NCI-H748 (cell line): Measurements from ENCODE around the gene SH3RF3.
A peak's percentile ranks its signal among the peaks of the same experiment; 100 is the strongest.

Source experiments
- DNase-seq: peaks from one replicate; lab custom pipeline; 2025; ENCODE audit not compliant: unreplicated experiment; lab: John Stamatoyannopoulos, UW

The SH3RF3 gene

GRCh38 chr2:109405873-109406272, 276.9 kb downstream of the SH3RF3 start:
- no peak for DNase-seq

DNA sequence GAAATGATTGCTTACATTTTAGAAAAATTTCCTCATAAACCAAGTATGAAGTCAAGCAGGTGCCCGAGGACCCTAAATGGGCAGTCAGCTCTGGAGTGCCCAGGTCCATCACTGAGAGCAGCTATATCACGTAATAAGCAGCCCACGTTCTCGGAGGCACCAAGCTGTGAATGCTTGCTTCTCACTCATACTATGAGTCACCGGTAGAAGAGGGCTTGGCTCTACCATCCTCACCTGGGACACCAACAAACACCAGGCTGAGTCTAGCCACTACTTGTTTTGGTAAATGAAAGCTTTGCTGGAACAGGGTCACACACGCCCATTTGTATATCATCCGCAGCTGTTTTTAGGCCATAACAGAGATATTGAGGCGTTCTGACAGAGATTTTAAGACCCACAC, 277.3 kb downstream of the SH3RF3 start:
- no peak for DNase-seq

GRCh38 chr2:109407276-109408042, 278.5 kb downstream of the SH3RF3 start:
- DNase-seq: no peak

- DNase-seq: no peak
Observed at GRCh38 chr2:109408043-109408335, 279.0 kb downstream of the SH3RF3 start.

DNA sequence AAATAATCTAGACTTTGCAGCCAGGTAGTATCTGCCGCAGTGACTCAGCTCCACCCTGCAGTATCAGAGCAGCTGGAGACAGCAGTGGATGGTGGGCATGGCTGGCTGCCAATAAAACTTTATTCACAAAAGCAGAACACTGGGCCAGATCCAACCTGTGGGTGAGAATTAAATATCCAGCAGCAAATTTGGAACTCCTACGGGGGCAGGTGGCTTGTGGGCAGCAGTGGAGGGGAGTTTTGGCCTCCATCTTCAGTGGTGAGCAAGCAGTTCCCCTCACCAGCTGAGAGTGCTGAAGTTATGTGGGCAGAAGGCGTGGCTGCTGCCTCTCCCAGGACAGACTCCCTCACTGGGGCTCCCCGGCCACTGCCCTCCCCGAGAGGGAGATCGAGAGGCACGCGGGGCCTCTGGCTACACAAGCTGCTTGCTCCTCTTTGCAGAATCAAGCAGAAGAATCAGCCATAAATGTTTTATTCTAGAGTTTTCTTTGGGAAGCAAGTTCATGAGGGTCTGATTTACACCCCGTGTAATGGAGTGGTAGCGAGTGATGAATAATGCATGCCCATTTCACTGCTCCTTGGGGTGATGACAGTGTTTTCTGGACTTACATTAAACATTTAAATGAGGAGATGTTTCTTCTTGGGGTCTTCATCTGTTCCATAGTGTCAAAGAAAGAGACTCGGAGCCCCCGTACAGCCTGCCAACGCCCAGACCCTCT, 280.5 kb downstream of the SH3RF3 start:
- no peak for DNase-seq

DNA sequence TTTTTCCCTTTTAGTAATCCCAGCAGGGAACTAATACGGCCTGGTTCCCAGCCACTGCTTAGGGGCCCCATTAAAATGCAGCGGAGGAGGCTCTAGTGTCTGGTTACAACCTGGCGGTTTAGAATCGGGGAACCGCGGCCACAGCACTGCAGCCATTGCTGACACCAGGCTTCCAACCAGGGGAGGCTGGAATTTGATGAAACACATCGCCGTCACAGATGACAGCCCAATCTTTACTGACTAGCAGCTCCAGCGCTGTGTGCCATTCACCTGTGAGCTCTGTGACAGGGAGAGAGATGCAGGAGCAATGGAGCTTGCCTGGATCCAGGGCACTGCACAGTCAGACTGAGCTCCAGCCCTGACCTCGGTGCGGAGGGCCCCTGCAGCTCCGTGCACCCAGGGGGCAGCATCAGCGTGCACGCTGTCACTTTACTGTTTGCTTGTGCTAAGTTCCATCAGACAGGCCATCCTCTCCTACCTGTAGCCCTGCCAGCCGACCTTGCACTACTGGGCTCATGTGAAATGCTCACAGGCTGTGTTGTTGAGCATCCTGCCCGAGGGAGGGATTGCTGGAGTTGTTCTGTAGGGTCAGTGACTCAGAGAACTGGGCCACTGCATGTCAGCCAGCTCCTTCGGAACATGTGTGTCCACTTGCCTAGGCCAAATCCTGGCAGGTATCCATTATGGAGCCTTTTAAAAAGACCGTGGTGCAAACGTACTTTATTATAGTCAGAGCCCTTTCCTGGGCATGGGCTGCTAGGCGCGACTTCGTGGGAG, 281.2 kb downstream of the SH3RF3 start:
- peak; percentile 15 for DNase-seq

DNA sequence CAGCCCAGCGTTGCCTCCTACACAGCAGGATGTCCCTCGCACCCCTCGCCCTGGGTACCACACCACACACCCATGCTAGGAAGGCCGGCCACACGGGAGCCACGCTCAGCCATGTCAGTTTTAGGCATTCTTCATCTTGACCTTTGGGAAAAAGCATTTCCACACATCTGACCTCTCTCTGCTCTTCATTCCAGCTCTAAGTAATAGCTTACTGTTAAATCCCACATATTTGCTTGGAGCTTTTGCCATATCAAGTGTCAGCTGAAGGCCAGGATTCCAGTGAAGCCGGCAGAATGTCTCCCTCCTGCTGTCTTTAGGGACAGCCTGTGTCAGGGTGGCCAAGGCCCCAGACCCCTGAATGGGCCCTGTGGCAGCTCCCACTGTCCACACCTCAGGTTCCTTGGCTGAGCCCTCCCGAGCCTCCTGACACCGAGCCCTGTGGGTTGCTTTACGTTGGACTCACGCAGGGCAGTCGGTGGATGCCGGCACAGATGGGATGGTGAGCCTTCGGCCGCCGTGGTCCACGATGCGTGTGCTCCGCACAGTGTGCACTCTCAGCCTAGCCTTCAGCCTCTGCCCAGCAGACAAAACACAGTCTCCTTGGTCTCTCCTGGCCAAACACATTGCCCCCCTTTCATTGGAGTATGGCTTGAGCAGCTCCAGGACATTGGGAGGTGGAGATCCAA, 282.8 kb downstream of the SH3RF3 start:
- DNase-seq: no peak

GRCh38 chr2:109415581-109416013, 286.6 kb downstream of the SH3RF3 start:
- DNase-seq: no peak

GRCh38 chr2:109417701-109418335, 288.8 kb downstream of the SH3RF3 start:
- DNase-seq: no peak

GRCh38 chr2:109418716-109419115, 289.7 kb downstream of the SH3RF3 start:
- DNase-seq: no peak

DNA sequence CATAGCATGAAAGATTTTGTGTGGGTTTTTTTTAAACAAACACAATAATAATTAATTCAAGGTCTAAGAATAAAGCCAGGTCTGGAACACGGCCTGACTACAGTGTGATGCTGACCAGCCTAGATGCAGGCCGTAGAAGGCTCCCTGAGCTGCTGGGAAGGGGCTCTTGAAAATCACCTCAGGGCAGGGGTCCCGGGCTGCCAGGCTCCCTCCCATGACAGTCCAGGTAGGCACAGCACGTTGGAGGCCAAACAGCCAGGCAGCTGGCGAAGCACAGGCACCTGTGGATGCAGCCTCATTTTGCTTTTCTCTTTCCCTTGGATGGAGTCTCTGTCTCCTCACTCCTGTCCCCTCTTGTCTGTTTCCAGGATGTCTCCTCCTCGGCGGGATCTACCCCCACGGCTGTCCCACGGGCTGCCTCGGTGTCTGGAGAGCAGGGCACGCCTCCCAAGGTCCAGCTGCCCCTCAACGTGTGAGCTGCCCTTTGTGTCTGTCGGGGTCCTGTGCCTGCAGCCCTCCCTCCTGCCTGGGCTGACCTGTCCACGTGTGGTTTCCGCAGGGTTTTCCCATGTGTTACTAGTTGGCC, 290.3 kb downstream of the SH3RF3 start:
- no peak for DNase-seq

DNA sequence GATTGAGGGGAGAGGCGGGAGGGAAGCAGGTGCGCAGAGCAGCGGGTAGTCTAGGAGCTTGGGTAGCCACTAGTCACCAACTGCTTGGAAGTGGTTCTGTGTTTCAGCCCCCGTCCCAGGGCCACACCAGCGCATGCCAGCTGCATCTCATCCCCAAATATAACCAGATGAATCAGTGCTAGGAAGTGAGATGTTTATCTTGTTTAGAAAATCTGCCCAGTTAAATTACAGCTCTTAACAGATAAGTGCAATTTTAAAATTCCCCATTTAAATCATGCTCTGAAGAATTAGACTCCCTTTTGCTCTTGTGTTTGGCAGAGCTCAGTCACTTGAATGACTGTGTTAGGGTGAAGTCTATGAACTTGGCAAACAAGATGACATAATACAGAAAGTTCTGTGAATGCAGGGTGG, 291.0 kb downstream of the SH3RF3 start:
- DNase-seq: no peak

DNA sequence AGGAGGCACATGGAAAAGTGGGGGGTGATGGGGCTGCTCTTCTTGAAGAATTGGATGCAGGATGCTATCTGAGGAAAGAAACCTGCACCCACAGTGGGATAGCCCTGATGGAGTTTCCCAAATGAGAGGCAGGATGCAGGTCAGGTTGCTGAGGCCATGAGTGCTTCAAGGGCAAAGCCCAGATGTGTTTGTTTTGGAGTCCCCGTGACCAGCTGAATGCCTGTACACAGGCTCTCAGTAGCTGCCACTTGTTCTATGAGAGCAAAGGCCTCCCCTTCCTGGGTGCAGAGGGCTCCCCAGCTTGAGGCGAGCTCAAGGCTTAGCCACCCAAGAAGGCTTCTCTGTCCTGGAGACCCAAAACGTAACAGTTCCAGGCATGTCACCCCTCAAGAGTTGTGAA, 292.1 kb downstream of the SH3RF3 start:
- DNase-seq: no peak

GRCh38 chr2:109421642-109422041, 292.6 kb downstream of the SH3RF3 start:
- no peak for DNase-seq

- no peak for DNase-seq
Observed at GRCh38 chr2:109422071-109422757, 293.2 kb downstream of the SH3RF3 start.

DNA sequence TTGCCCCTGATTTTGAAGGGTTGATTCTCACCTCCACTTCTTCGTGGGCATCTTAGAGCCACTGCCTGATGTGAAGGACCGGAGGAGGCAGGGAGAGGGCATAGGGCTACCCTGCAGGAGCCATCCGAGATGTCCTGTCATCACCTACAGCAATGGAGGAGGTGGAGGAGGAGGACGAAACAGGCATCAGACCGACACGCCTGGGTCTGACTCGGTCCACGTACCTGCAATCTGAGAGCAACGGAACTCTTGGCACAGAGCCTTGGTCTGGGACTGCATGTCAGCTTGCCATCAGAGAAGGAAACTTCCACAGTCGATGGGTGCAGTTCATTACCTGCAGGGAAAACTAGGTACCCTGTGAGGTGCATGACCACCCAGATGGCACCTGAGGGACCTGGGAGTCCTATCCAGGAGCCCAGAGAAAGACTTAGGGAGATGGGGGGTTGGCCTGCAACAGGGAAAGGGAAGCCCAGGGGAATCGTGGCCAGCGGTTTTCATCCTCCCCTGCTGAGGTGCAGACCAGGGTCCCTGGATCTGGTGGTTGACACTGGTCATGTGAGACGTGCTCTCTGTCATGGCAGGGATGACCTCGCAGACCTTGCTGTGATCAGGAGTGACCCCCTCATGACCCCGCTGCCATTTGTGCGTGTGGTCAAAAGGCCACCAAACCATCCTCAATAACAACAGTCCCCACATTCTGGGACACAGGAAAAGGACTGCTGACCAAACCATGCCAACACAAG, 293.9 kb downstream of the SH3RF3 start:
- DNase-seq: no peak

DNA sequence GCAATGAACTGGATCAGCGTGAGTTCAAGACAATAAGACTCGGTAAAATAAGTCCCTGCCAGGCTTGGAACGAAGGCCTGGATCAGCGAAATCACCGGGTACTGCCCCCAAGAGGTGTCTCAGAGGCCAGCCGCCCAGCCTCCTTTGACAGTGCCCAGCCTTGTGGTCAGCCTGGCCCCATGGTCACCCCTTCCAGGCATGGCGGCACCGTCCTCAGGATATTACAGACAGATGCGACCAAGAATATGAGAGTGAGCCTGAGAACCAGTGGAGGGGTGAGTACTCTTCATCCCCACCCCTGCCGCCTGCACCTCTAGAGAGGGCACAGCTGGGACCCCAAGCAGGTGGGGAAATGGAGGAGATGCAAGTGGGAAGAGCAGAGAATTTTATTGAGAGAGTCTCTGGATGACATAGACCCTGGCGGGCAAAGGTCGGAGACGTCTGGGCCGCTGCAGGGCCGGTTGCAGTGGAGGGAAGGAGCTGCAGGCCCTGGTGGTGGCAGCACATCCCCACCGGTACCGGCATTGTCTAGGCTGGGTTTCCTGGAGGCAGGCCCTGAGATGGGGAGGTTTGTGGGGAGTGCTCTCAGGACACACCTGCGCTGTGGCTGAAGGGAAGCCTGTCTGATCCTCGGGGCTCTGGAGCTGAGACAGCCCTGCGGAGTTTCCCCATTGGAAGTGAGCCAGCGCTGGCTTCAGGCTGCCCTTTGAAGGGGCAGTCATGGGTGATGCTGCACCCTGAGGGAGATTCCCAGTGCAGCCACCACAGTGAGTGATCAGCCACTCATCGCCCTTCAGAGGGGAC, 294.8 kb downstream of the SH3RF3 start:
- no peak for DNase-seq

GRCh38 chr2:109425411-109425810, 296.4 kb downstream of the SH3RF3 start:
- no peak for DNase-seq
